HepG2 (cell line): ENCODE results near the gene KRT12. TPM values are rescaled to one million over a fixed set of nuclear protein-coding genes. Genes with fewer than 3 reads are reported as not detected.

ENCODE experiments used
- ATAC-seq: fragments of 200-7000 bp; cut with Tn5 transposase; 3 replicates; pipeline ENCODE4 v1.9.1; 2020; ENCODE audit warnings: mild to moderate bottlenecking, moderate library complexity
- BruUV-seq: library from RNA; stranded (reverse); fragments of 400-500 nt; replicated peaks from 2 replicates; lab custom pipeline; 2021; lab: Mats Ljungman, UMichigan
- CTCF ChIA-PET: fragments of 300-600 bp; formaldehyde crosslinking; extraction: SDS; loops from one replicate; lab custom pipeline; 2021; ENCODE audit warnings: low total read pairs, inconsistent platforms, low intra/inter-chr PET ratio; lab: Yijun Ruan, JAX
- POLR2A ChIA-PET: fragments of 350-600 bp; sonication (Branson Sonifier 250); formaldehyde crosslinking; loops from one replicate; lab custom pipeline; 2020; ENCODE audit warnings: antibody characterized with exemption, inconsistent platforms; lab: Yijun Ruan, JAX
- DNase-seq: peaks from one replicate; pipeline ENCODE4 v3.0.0-alpha.2; 2015; ENCODE audit warnings: low spot score
- FAIRE-seq: peaks from 3 replicates; lab custom pipeline; 2011; peaks lifted over from hg19 to GRCh38; lab: Jason Lieb, UNC
- H2AFZ ChIP-seq: one replicate; pipeline ENCODE4 v1.6.1; 2011; ENCODE audit warnings: low read length, inconsistent platforms
- H3K27ac ChIP-seq: fragments of 300-600 bp; 3 replicates; pipeline ENCODE4 v1.8.0; 2011; ENCODE audit warnings: mixed run types, mild to moderate bottlenecking, mixed read lengths, low read length, inconsistent platforms; ENCODE audit not compliant: insufficient read depth; ENCODE audit errors: extremely low read length
- H3K27me3 ChIP-seq, 2 experiments: fragments of 200-600 bp in 1 of 2; 2 replicates in 1 of 2; 3 replicates in 1 of 2; pipeline versions ENCODE4 v1.6.0 to v1.8.0; 2011; ENCODE audit warnings: low read length in 2 of 2, mild to moderate bottlenecking in 2 of 2, moderate library complexity in 2 of 2, inconsistent platforms in 1 of 2; ENCODE audit not compliant: insufficient read depth in 2 of 2, control insufficient read depth in 1 of 2
- H3K36me3 ChIP-seq, 2 experiments: fragments of 200-600 bp in 1 of 2; replicated peaks in 1 of 2; 2 replicates in 1 of 2; 3 replicates in 1 of 2; pipeline versions ENCODE4 v1.5.1 to v1.8.0; 2011; ENCODE audit warnings: low read length in 2 of 2, inconsistent platforms in 1 of 2; ENCODE audit not compliant: insufficient read depth in 2 of 2, control insufficient read depth in 1 of 2
- H3K4me1 ChIP-seq: 2 replicates; pipeline ENCODE4 v1.5.1; 2012; ENCODE audit warnings: low read length, inconsistent platforms; ENCODE audit not compliant: insufficient read depth
- H3K4me2 ChIP-seq: 2 replicates; pipeline ENCODE4 v1.6.0; 2011; ENCODE audit warnings: low read depth, low read length, inconsistent platforms
- H3K4me3 ChIP-seq, 3 experiments: fragments of 200-600 bp in 1 of 3; sonication (generic), shearing (Covaris generic) in 1 of 3; replicated peaks in 1 of 3; 2 replicates each; pipeline ENCODE4 v1.5.1; 2011 to 2016; ENCODE audit warnings: low read length in 3 of 3, inconsistent platforms in 2 of 3, low read depth in 2 of 3, mild to moderate bottlenecking in 2 of 3, control low read depth in 1 of 3, mixed read lengths in 1 of 3; ENCODE audit not compliant: insufficient read depth in 1 of 3
- H3K79me2 ChIP-seq: one replicate; pipeline ENCODE4 v1.6.1; 2011; ENCODE audit warnings: low read length, inconsistent platforms; ENCODE audit not compliant: insufficient read depth
- H3K9ac ChIP-seq: 2 replicates; pipeline ENCODE4 v1.6.0; 2011; ENCODE audit warnings: mild to moderate bottlenecking, low read depth, low read length, inconsistent platforms; ENCODE audit not compliant: insufficient read depth
- H3K9me3 ChIP-seq: 2 replicates; pipeline ENCODE4 v1.5.1; 2012; ENCODE audit warnings: mild to moderate bottlenecking, low read length
- H4K20me1 ChIP-seq: 2 replicates; pipeline ENCODE4 v1.6.0; 2011; ENCODE audit warnings: inconsistent platforms, mild to moderate bottlenecking, low read length, moderate library complexity; ENCODE audit not compliant: insufficient read depth
- DDIT3 ChIP-seq: sonication (generic); formaldehyde crosslinking; IDR thresholded peaks from 2 replicates; pipeline ENCODE4 v1.4.0; 2020; ENCODE audit warnings: mild to moderate bottlenecking, missing genetic modification reagents
- GABPA ChIP-seq, 2 experiments: IDR thresholded peaks; 2 replicates each; pipeline ENCODE4 v1.6.1; 2011 to 2016; ENCODE audit warnings: low read depth in 2 of 2, low read length in 1 of 2, missing biosample characterization in 1 of 2, missing genetic modification characterization in 1 of 2
- GATAD1 ChIP-seq: IDR thresholded peaks from 2 replicates; pipeline ENCODE4 v1.6.1; 2016; ENCODE audit warnings: missing genetic modification reagents, missing compliant biosample characterization
- MXI1 ChIP-seq: IDR thresholded peaks from 3 replicates; pipeline ENCODE4 v1.6.1; 2012; ENCODE audit warnings: low read depth, low read length, inconsistent platforms, borderline replicate concordance
- RERE ChIP-seq: IDR thresholded peaks from 2 replicates; pipeline ENCODE4 v1.6.1; 2016; ENCODE audit warnings: low read depth, missing genetic modification reagents, missing compliant biosample characterization
- SOX5 ChIP-seq: IDR thresholded peaks from 2 replicates; pipeline ENCODE4 v1.6.1; 2016; ENCODE audit warnings: borderline replicate concordance
- TARDBP ChIP-seq: sonication (generic); formaldehyde crosslinking; IDR thresholded peaks from 2 replicates; pipeline ENCODE4 v1.8.0; 2022; ENCODE audit warnings: mild to moderate bottlenecking, missing genetic modification reagents
- UBTF ChIP-seq: sonication (generic); formaldehyde crosslinking; IDR thresholded peaks from 2 replicates; pipeline ENCODE4 v1.4.0; 2020; ENCODE audit warnings: mild to moderate bottlenecking, missing genetic modification reagents
- ZNF503 ChIP-seq: sonication (generic); formaldehyde crosslinking; IDR thresholded peaks from 2 replicates; pipeline ENCODE4 v1.4.0; 2020; ENCODE audit warnings: missing genetic modification reagents
- ZNF577 ChIP-seq: sonication (generic); formaldehyde crosslinking; IDR thresholded peaks from 2 replicates; pipeline ENCODE4 v1.4.0; 2020; ENCODE audit warnings: mild to moderate bottlenecking, low read depth, missing genetic modification reagents, borderline replicate concordance
- ZNF75D ChIP-seq: sonication (generic); formaldehyde crosslinking; IDR thresholded peaks from 2 replicates; pipeline ENCODE4 v1.8.1; 2023; ENCODE audit warnings: missing genetic modification reagents, mild to moderate bottlenecking, borderline replicate concordance
- ZNF879 ChIP-seq: sonication (generic); formaldehyde crosslinking; IDR thresholded peaks from 2 replicates; pipeline ENCODE4 v1.8.1; 2023; ENCODE audit warnings: missing genetic modification reagents
- WGBS: methylation state at CpG from one replicate; pipeline ENCODE4 v1.1.6; 2017; ENCODE audit warnings: low lambda C conversion rate; 5-methylcytosine and 5-hydroxymethylcytosine counted together
- in situ Hi-C: cut with HindIII; loops from 2 replicates; pipeline ENCODE4 v1.10.0; 2017; ENCODE audit warnings: low pct_unique_long_range_greater_than_20kb; ENCODE audit not compliant: extremely low pct_ligation_motif_present
- intact Hi-C: fragments of 100-400 bp; cut with micrococcal nuclease; formaldehyde crosslinking; loops from one replicate; pipeline ENCODE4 v1.10.0; 2022; ENCODE audit not compliant: unreplicated experiment
- polyA plus RNA-seq, 8 experiments: library from polyadenylated mRNA; depleted of rRNA in 3 of 8; stranded (reverse) in 7 of 8; unstranded in 1 of 8; fragments of >200 nt; fragmentation: Illumina TruSeq in 4 of 8; extraction: Trizol in 4 of 8; gene quantifications; 2 replicates each; pipeline versions ENCODE4 v1.2.1 to v1.2.3, GENCODE V29; 2011 to 2016; ENCODE audit warnings: low read depth in 4 of 8, missing spikeins in 1 of 8, mixed read lengths in 1 of 8; ENCODE audit not compliant: insufficient read depth in 1 of 8
- total RNA-seq, 5 experiments: library from RNA; depleted of rRNA; stranded (reverse); fragments of >200 nt; fragmentation: Illumina TruSeq; extraction: Trizol; gene quantifications; 2 replicates each; pipeline ENCODE4 v1.2.3, GENCODE V29; 2016; ENCODE audit warnings: low read depth in 1 of 5

Gene KRT12
- total and polyA plus RNA-seq, 2 of the 13 experiments (the other 11 are each of a cell fraction or from before 2014, with no cell fraction given): 0.07 to 0.09 TPM

- TF ChIP-seq ZNF503 (no peak), SOX5 (CRISPR knock-in tag) (no peak), GATAD1 (CRISPR knock-in tag) (no peak), DDIT3 (CRISPR knock-in tag) (no peak), ZNF75D (CRISPR knock-in tag) (no peak), TARDBP (CRISPR knock-in tag) (no peak)
Measured at GRCh38 chr17:40871316-40871715, 4.3 kb upstream of the KRT12 start (continued).

- DNase-seq: no peak
- H3K9me3 ChIP-seq: no peaks in the 10 kb centered on the region
- WGBS: 14% methylated on average over 4 of the region's 4 CpGs
- intact Hi-C loops: no loop called here
- H3K27me3 ChIP-seq: peaks cover 0 to 7% of the 10 kb centered on the region in 2 experiments; a peak in 1 of 5 replicates
- FAIRE-seq: no peak
- H3K4me2 ChIP-seq: no peak overlapping the region
- no peak for ATAC-seq
- no peak overlapping the region for H3K27ac ChIP-seq
- no peaks in the 10 kb centered on the region for H3K79me2 ChIP-seq
- in situ Hi-C loops: no loop called here
- no peak overlapping the region for H2AFZ ChIP-seq
- CTCF ChIA-PET: no interaction called here
- no peaks in the 10 kb centered on the region for H3K4me1 ChIP-seq
- no peaks in the 10 kb centered on the region for H3K36me3 ChIP-seq
- no peak overlapping the region for H3K4me3 ChIP-seq
- no peak overlapping the region for H3K9ac ChIP-seq
- no TSS peak for BruUV-seq
- POLR2A ChIA-PET: no interaction called here
- H4K20me1 ChIP-seq: no peaks in the 10 kb centered on the region
- no peak for TF ChIP-seq GABPA (IDR thresholded peaks at IDR 0.05; ENCODE audit: low read depth, low read length)
- no peak for TF ChIP-seq GABPA (CRISPR knock-in tag; IDR thresholded peaks at IDR 0.05; ENCODE audit: low read depth)
- TF ChIP-seq UBTF (CRISPR knock-in tag): no peak
- TF ChIP-seq ZNF879: no peak
- no peak for TF ChIP-seq MXI1
- TF ChIP-seq RERE (CRISPR knock-in tag): no peak
- no peak for TF ChIP-seq ZNF577 (CRISPR knock-in tag)
Measured at GRCh38 chr17:40870136-40870535, 3.1 kb upstream of the KRT12 start.
